Neural progenitor cell (in vitro differentiated cells): ENCODE measurements around the gene TAPT1. TPM values are rescaled to one million over a fixed set of nuclear protein-coding genes. Genes with fewer than 3 reads are reported as not detected.

Experiments used
- DNase-seq: peaks from one replicate; pipeline ENCODE4 v3.0.0-alpha.2; 2016; ENCODE audit warnings: low spot score
- H2AFZ ChIP-seq: fragments of 200-600 bp; sonication (generic); replicated peaks from 2 replicates; pipeline ENCODE4 v1.6.1; 2016; ENCODE audit warnings: antibody characterized with exemption
- H3F3A ChIP-seq: fragments of 200-600 bp; sonication (generic); 2 replicates; pipeline ENCODE4 v1.6.1; 2016; ENCODE audit warnings: antibody characterized with exemption, low read depth
- H3K27ac ChIP-seq: fragments of 200-600 bp; sonication (generic); 2 replicates; pipeline ENCODE4 v1.5.1; 2016; ENCODE audit warnings: mild to moderate bottlenecking
- H3K27me3 ChIP-seq: fragments of 200-600 bp; sonication (generic); 2 replicates; pipeline ENCODE4 v1.6.1; 2016; ENCODE audit warnings: mild to moderate bottlenecking, moderate library complexity
- H3K36me3 ChIP-seq: fragments of 200-600 bp; sonication (generic); 2 replicates; pipeline ENCODE4 v1.5.1; 2016
- H3K4me1 ChIP-seq: fragments of 200-600 bp; sonication (generic); 2 replicates; pipeline ENCODE4 v1.6.1; 2016; ENCODE audit warnings: mixed run types
- H3K4me2 ChIP-seq: fragments of 200-600 bp; sonication (generic); 2 replicates; pipeline ENCODE4 v1.6.1; 2016
- H3K4me3 ChIP-seq: fragments of 200-600 bp; sonication (generic); 2 replicates; pipeline ENCODE4 v1.5.1; 2016
- H3K79me2 ChIP-seq: fragments of 200-600 bp; sonication (generic); 2 replicates; pipeline ENCODE4 v1.6.1; 2016; ENCODE audit warnings: low read depth
- H3K9ac ChIP-seq: fragments of 200-600 bp; sonication (generic); 2 replicates; pipeline ENCODE4 v1.6.1; 2016
- H3K9me3 ChIP-seq: fragments of 200-600 bp; sonication (generic); 2 replicates; pipeline ENCODE4 v1.5.1; 2016; ENCODE audit warnings: low read depth
- H4K20me1 ChIP-seq: fragments of 200-600 bp; sonication (generic); 2 replicates; pipeline ENCODE4 v1.6.1; 2016; ENCODE audit warnings: low read depth
- H3K27ac Mint-ChIP-seq: 3 replicates; pipeline ENCODE4 v1.8.0; 2021; ENCODE audit warnings: mixed read lengths
- H3K27me3 Mint-ChIP-seq: 2 replicates; pipeline ENCODE4 v1.8.0; 2022; ENCODE audit warnings: low read depth, mild to moderate bottlenecking, inconsistent platforms, moderate library complexity, mixed read lengths; ENCODE audit not compliant: insufficient read depth
- H3K36me3 Mint-ChIP-seq: 3 replicates; pipeline ENCODE4 v1.8.0; 2021; ENCODE audit warnings: mixed read lengths
- H3K4me1 Mint-ChIP-seq: 3 replicates; pipeline ENCODE4 v1.8.0; 2021; ENCODE audit warnings: mixed read lengths
- H3K4me3 Mint-ChIP-seq: 3 replicates; pipeline ENCODE4 v1.8.0; 2021; ENCODE audit warnings: mild to moderate bottlenecking, moderate library complexity, mixed read lengths
- H3K9me3 Mint-ChIP-seq: 3 replicates; pipeline ENCODE4 v1.8.0; 2020; ENCODE audit warnings: mixed read lengths
- CTCF ChIP-seq: fragments of 200-600 bp; sonication (generic); IDR thresholded peaks from 2 replicates; pipeline ENCODE4 v1.5.1; 2017; ENCODE audit warnings: antibody characterized with exemption, mild to moderate bottlenecking
- EZH2 ChIP-seq: fragments of 200-600 bp; sonication (generic); IDR thresholded peaks from 2 replicates; pipeline ENCODE4 v1.6.1; 2017; ENCODE audit warnings: antibody characterized with exemption, mild to moderate bottlenecking, moderate library complexity
- EZH2phosphoT487 ChIP-seq: fragments of 200-600 bp; sonication (generic); IDR thresholded peaks from 2 replicates; pipeline ENCODE4 v1.6.1; 2017; ENCODE audit warnings: antibody characterized with exemption
- total RNA-seq: library from RNA; depleted of rRNA; stranded (reverse); fragments of >200 nt; gene quantifications from 2 replicates; pipeline ENCODE4 v1.2.3, GENCODE V29; 2015; ENCODE audit warnings: low replicate concordance

Gene TAPT1
- total RNA-seq, 1 donor from 2014 or later: 18.9 TPM

GRCh38 chr4:16142598-16143310 is 83.5 kb downstream of the TAPT1 start:
- Histone ChIP-seq H3K9ac (no peak overlapping the region), H3K4me2 (no peak overlapping the region), H3K27me3 (no peaks in the 10 kb centered on the region), H3K4me1 (no peaks in the 10 kb centered on the region), H3K36me3 (no peaks in the 10 kb centered on the region), H4K20me1 (no peaks in the 10 kb centered on the region), H3K4me3 (no peak overlapping the region), H3K9me3 (peaks cover 5% of the 10 kb centered on the region), H3F3A (no peaks in the 10 kb centered on the region), H2AFZ (no peak overlapping the region), H3K79me2 (no peaks in the 10 kb centered on the region), H3K27ac (no peak overlapping the region)
- Mint-ChIP-seq H3K27ac (no peak overlapping the region), H3K9me3 (peaks cover 27% of the 10 kb centered on the region), H3K4me1 (no peaks in the 10 kb centered on the region), H3K27me3 (peaks cover 3% of the 10 kb centered on the region), H3K4me3 (no peak overlapping the region), H3K36me3 (no peaks in the 10 kb centered on the region)
- TF ChIP-seq EZH2 (no peak), EZH2phosphoT487 (no peak), CTCF (no peak)
- no peak for DNase-seq

DNA sequence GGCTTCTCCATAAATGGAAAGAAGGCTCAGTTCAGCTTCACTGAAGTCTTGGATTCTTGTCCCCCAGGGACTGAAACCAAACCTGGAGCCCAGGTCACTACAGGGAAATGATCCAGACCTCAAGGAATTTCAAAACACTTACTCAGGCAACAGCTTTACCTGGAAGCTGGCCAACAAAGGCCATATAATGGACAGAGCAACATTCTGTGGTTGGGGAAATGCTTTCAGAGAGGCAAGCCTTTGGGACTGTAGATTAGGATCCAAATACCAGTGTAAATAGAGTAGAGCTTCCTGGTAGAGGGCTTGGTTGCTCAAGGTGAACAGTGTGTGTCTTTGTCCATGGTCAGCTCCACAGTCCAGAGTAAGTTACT is 85.4 kb downstream of the TAPT1 start:
- no peaks in the 10 kb centered on the region for H3F3A ChIP-seq
- Mint-ChIP-seq H3K27ac (no peak overlapping the region), H3K9me3 (peaks cover 24% of the 10 kb centered on the region), H3K4me3 (no peak overlapping the region), H3K36me3 (no peaks in the 10 kb centered on the region), H3K4me1 (no peaks in the 10 kb centered on the region), H3K27me3 (no peaks in the 10 kb centered on the region)
- no peak overlapping the region for H3K9ac ChIP-seq
- H3K79me2 ChIP-seq: no peaks in the 10 kb centered on the region
- H3K27ac ChIP-seq: no peak overlapping the region
- H3K9me3 ChIP-seq: peaks cover 5% of the 10 kb centered on the region
- no peak overlapping the region for H2AFZ ChIP-seq
- no peak overlapping the region for H3K4me3 ChIP-seq
- DNase-seq: no peak
- no peaks in the 10 kb centered on the region for H4K20me1 ChIP-seq
- H3K4me1 ChIP-seq: no peaks in the 10 kb centered on the region
- no peak overlapping the region for H3K4me2 ChIP-seq
- H3K27me3 ChIP-seq: no peaks in the 10 kb centered on the region
- no peaks in the 10 kb centered on the region for H3K36me3 ChIP-seq
- no peak for TF ChIP-seq CTCF
- TF ChIP-seq EZH2: no peak
- TF ChIP-seq EZH2phosphoT487: no peak

GRCh38 chr4:16140231-16140878 is 85.9 kb downstream of the TAPT1 start:
- Mint-ChIP-seq H3K4me1 (no peaks in the 10 kb centered on the region), H3K27ac (no peak overlapping the region), H3K27me3 (no peaks in the 10 kb centered on the region), H3K36me3 (no peaks in the 10 kb centered on the region), H3K9me3 (peaks cover 20% of the 10 kb centered on the region), H3K4me3 (no peak overlapping the region)
- no peak for TF ChIP-seq EZH2phosphoT487
- no peak for TF ChIP-seq CTCF
- no peak for TF ChIP-seq EZH2
- Histone ChIP-seq H3K4me2 (no peak overlapping the region), H3K27me3 (no peaks in the 10 kb centered on the region), H3K27ac (no peak overlapping the region), H4K20me1 (no peaks in the 10 kb centered on the region), H2AFZ (no peak overlapping the region), H3K36me3 (no peaks in the 10 kb centered on the region), H3K4me3 (no peak overlapping the region), H3K9ac (no peak overlapping the region), H3K9me3 (peaks cover 2% of the 10 kb centered on the region), H3F3A (no peaks in the 10 kb centered on the region), H3K79me2 (no peaks in the 10 kb centered on the region), H3K4me1 (no peaks in the 10 kb centered on the region)
- no peak for DNase-seq
